Measurements from ENCODE around the gene SNAP29.
"Not testable (repeated sequence)": the region's sequence is repeated elsewhere in the genome, so short reads cannot be mapped to it uniquely, and the experiment has no call there.

Gene SNAP29

GRCh38 chr22:20816559-20816958 lies 42.2 kb upstream of the SNAP29 start:
- H3K4me2 ChIP-seq (ENCODE audit: low read length), result no peak overlapping the region
- no peak overlapping the region for H3K27ac ChIP-seq
- no peaks in the 10 kb centered on the region for H3K4me1 ChIP-seq
- TF ChIP-seq CTCF (IDR thresholded peaks at IDR 0.05), result no peak
- no peaks in the 10 kb centered on the region for H3K9me3 ChIP-seq (ENCODE audit: control insufficient read depth, low read length)
- no peak overlapping the region for H3K4me3 ChIP-seq (ENCODE audit: low read depth, low read length)
- H3K27me3 ChIP-seq (ENCODE audit: control insufficient read depth, insufficient read depth, low read length), result no peaks in the 10 kb centered on the region
- H2AFZ ChIP-seq, result no peak overlapping the region
- no peak overlapping the region for H3K9ac ChIP-seq
- H3K79me2 ChIP-seq, result no peaks in the 10 kb centered on the region
- no peaks in the 10 kb centered on the region for H3K36me3 ChIP-seq (ENCODE audit: control insufficient read depth, insufficient read depth, low read length)

- H3K9ac ChIP-seq, result no peak overlapping the region
- no peak for TF ChIP-seq CTCF (IDR thresholded peaks at IDR 0.05)
- H3K36me3 ChIP-seq (ENCODE audit: control insufficient read depth, insufficient read depth, low read length), result no peaks in the 10 kb centered on the region
- H3K27me3 ChIP-seq (ENCODE audit: control insufficient read depth, insufficient read depth, low read length), result no peaks in the 10 kb centered on the region
- H3K4me2 ChIP-seq (ENCODE audit: low read length), result no peak overlapping the region
- H3K9me3 ChIP-seq (ENCODE audit: control insufficient read depth, low read length), result no peaks in the 10 kb centered on the region
- no peak overlapping the region for H3K4me3 ChIP-seq (ENCODE audit: low read depth, low read length)
- H2AFZ ChIP-seq, result no peak overlapping the region
- H3K27ac ChIP-seq, result no peak overlapping the region
- no peaks in the 10 kb centered on the region for H3K79me2 ChIP-seq
- H3K4me1 ChIP-seq, result no peaks in the 10 kb centered on the region
Measured at GRCh38 chr22:20818471-20818870, 40.3 kb upstream of the SNAP29 start.

GRCh38 chr22:20819471-20819870 lies 39.3 kb upstream of the SNAP29 start:
- Histone ChIP-seq H3K4me3 (ENCODE audit: low read depth, low read length) (no peak overlapping the region), H3K27ac (no peak overlapping the region), H3K4me2 (ENCODE audit: low read length) (no peak overlapping the region), H3K4me1 (no peaks in the 10 kb centered on the region), H3K9me3 (ENCODE audit: control insufficient read depth, low read length) (no peaks in the 10 kb centered on the region), H3K9ac (no peak overlapping the region), H3K79me2 (no peaks in the 10 kb centered on the region), H3K36me3 (ENCODE audit: control insufficient read depth, insufficient read depth, low read length) (no peaks in the 10 kb centered on the region), H3K27me3 (ENCODE audit: control insufficient read depth, insufficient read depth, low read length) (no peaks in the 10 kb centered on the region), H2AFZ (no peak overlapping the region)
- TF ChIP-seq CTCF (IDR thresholded peaks at IDR 0.05), result no peak

GRCh38 chr22:20821717-20822239 lies 37.0 kb upstream of the SNAP29 start:
- not testable (repeated sequence) for H3K27me3 ChIP-seq (ENCODE audit: control insufficient read depth, insufficient read depth, low read length); H3K9me3 ChIP-seq (ENCODE audit: control insufficient read depth, low read length); H3K27ac ChIP-seq; H3K4me3 ChIP-seq (ENCODE audit: low read depth, low read length); H2AFZ ChIP-seq; H3K4me1 ChIP-seq; H3K36me3 ChIP-seq (ENCODE audit: control insufficient read depth, insufficient read depth, low read length); H3K4me2 ChIP-seq (ENCODE audit: low read length); H3K9ac ChIP-seq; H3K79me2 ChIP-seq

- TF ChIP-seq CTCF (IDR thresholded peaks at IDR 0.05), result no peak
- Histone ChIP-seq H3K4me1 (no peaks in the 10 kb centered on the region), H3K9me3 (ENCODE audit: control insufficient read depth, low read length) (no peaks in the 10 kb centered on the region), H3K27me3 (ENCODE audit: control insufficient read depth, insufficient read depth, low read length) (no peaks in the 10 kb centered on the region), H3K27ac (no peak overlapping the region), H3K4me2 (ENCODE audit: low read length) (no peak overlapping the region), H3K4me3 (ENCODE audit: low read depth, low read length) (no peak overlapping the region), H3K9ac (no peak overlapping the region), H2AFZ (no peak overlapping the region), H3K36me3 (ENCODE audit: control insufficient read depth, insufficient read depth, low read length) (no peaks in the 10 kb centered on the region), H3K79me2 (no peaks in the 10 kb centered on the region)
Measured at GRCh38 chr22:20822240-20822639, 36.6 kb upstream of the SNAP29 start.

Measured in parathyroid adenoma (tissue), 2 donors.